IMR-90 (cell line): ENCODE measurements around the gene ROCK2.

Experiments used
- CEBPB ChIP-seq: IDR thresholded peaks from 2 replicates; pipeline ENCODE4 v1.6.1; 2012; ENCODE audit warnings: low read depth, low read length, improper control_type of control experiment
- CHD1 ChIP-seq: IDR thresholded peaks from 2 replicates; pipeline ENCODE4 v1.6.1; 2012; ENCODE audit warnings: low read depth, low read length, improper control_type of control experiment
- CTCF ChIP-seq: conservative IDR thresholded peaks from 2 replicates; pipeline ENCODE4 v1.5.1; 2012; ENCODE audit warnings: mild to moderate bottlenecking, low read depth, low read length, improper control_type of control experiment
- FOS ChIP-seq: fragments of 150-350 bp; IDR thresholded peaks from 2 replicates; pipeline ENCODE4 v1.6.1; 2016; ENCODE audit warnings: low read depth, low read length
- MAFK ChIP-seq: IDR thresholded peaks from 2 replicates; pipeline ENCODE4 v1.6.1; 2012; ENCODE audit warnings: low read depth, low read length, improper control_type of control experiment
- POLR2A ChIP-seq: IDR thresholded peaks from 2 replicates; pipeline ENCODE4 v1.6.1; 2012; ENCODE audit warnings: mild to moderate bottlenecking, low read depth, low read length
- RAD21 ChIP-seq: IDR thresholded peaks from 2 replicates; pipeline ENCODE4 v1.6.1; 2012; ENCODE audit warnings: low read length, improper control_type of control experiment
- RCOR1 ChIP-seq: IDR thresholded peaks from 2 replicates; pipeline ENCODE4 v1.6.1; 2012; ENCODE audit warnings: mild to moderate bottlenecking, low read length, improper control_type of control experiment; ENCODE audit not compliant: insufficient replicate concordance
- RFX5 ChIP-seq: IDR thresholded peaks from 2 replicates; pipeline ENCODE4 v1.8.0; 2012; ENCODE audit warnings: low read depth, mild to moderate bottlenecking, low read length, moderate library complexity
- SMC3 ChIP-seq: fragments of 150-350 bp; IDR thresholded peaks from 2 replicates; pipeline ENCODE4 v1.6.1; 2016; ENCODE audit warnings: low read depth, mild to moderate bottlenecking, antibody characterized with exemption, low read length, moderate library complexity
- USF2 ChIP-seq: fragments of 150-350 bp; IDR thresholded peaks from 2 replicates; pipeline ENCODE4 v1.6.1; 2017; ENCODE audit warnings: mild to moderate bottlenecking, antibody characterized with exemption, low read length, low read depth

GRCh38 chr2:11375025-11375688 is 30.7 kb upstream of the ROCK2 start:
- no peak for TF ChIP-seq CTCF
- TF ChIP-seq FOS = no peak
- no peak for TF ChIP-seq SMC3
- no peak for TF ChIP-seq POLR2A
- TF ChIP-seq USF2 = no peak
- TF ChIP-seq RAD21 = no peak
- TF ChIP-seq RFX5 = no peak
- TF ChIP-seq CHD1 = no peak
- TF ChIP-seq MAFK = no peak
- no peak for TF ChIP-seq RCOR1
- TF ChIP-seq CEBPB = no peak
